Glutamatergic neuron (in vitro differentiated cells): ENCODE measurements around the gene PEX16. TPM values are rescaled to one million over a fixed set of nuclear protein-coding genes. Genes with fewer than 3 reads are reported as not detected.

Source experiments
- DNase-seq: peaks from one replicate; pipeline ENCODE4 v3.0.0; 2022
- H3K27ac Mint-ChIP-seq: one replicate; pipeline ENCODE4 v1.8.0; 2020; ENCODE audit warnings: mild to moderate bottlenecking, mixed read lengths, inconsistent platforms; ENCODE audit not compliant: unreplicated experiment
- H3K27me3 Mint-ChIP-seq: one replicate; pipeline ENCODE4 v1.8.0; 2020; ENCODE audit warnings: mild to moderate bottlenecking, moderate library complexity, mixed read lengths, inconsistent platforms; ENCODE audit not compliant: unreplicated experiment
- H3K36me3 Mint-ChIP-seq: one replicate; pipeline ENCODE4 v1.8.0; 2020; ENCODE audit warnings: mild to moderate bottlenecking, mixed read lengths, inconsistent platforms; ENCODE audit not compliant: unreplicated experiment
- H3K4me1 Mint-ChIP-seq: one replicate; pipeline ENCODE4 v1.8.0; 2020; ENCODE audit warnings: mild to moderate bottlenecking, low read depth, mixed read lengths, inconsistent platforms; ENCODE audit not compliant: unreplicated experiment
- H3K4me3 Mint-ChIP-seq: one replicate; pipeline ENCODE4 v1.8.0; 2020; ENCODE audit warnings: mild to moderate bottlenecking, mixed read lengths, inconsistent platforms; ENCODE audit not compliant: unreplicated experiment
- H3K9me3 Mint-ChIP-seq: one replicate; pipeline ENCODE4 v1.8.0; 2020; ENCODE audit warnings: mild to moderate bottlenecking, moderate library complexity, mixed read lengths, inconsistent platforms; ENCODE audit not compliant: unreplicated experiment
- total RNA-seq: library from RNA; stranded (reverse); fragmentation: NEBNext Ultra II Directional; extraction: Animal tissue kit (Norgen Biotek cat#: 25700); gene quantifications from one replicate; pipeline ENCODE4 v1.2.1, GENCODE V29; 2021; ENCODE audit not compliant: unreplicated experiment
- TF ChIP-seq, protein P1 (sequence below): fragments of 200-600 bp; sonication (generic); IDR thresholded peaks from one replicate; pipeline ENCODE4 v1.5.0; 2021; ENCODE audit not compliant: partially characterized antibody, unreplicated experiment

Gene PEX16
- total RNA-seq, 1 donor from 2014 or later = 51.8 TPM

DNA sequence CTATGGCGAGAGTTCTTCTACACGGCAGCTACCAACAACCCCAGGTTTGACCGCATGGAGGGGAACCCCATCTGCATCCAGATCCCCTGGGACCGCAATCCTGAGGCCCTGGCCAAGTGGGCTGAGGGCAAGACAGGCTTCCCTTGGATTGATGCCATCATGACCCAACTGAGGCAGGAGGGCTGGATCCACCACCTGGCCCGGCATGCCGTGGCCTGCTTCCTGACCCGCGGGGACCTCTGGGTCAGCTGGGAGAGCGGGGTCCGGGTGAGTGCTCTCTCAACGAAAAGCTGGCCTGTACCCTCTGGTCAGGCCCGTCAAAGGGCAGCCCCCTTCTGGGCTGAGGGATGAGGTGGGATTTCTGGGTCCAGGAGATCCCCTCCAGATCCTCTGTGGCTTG, 48.1 kb downstream of the PEX16 start:
- peaks cover 2% of the 10 kb centered on the region for H3K9me3 Mint-ChIP-seq

GRCh38 chr11:45864041-45864440, 53.6 kb downstream of the PEX16 start:
- Mint-ChIP-seq H3K36me3 (peaks cover 4% of the 10 kb centered on the region), H3K4me3 (no peak overlapping the region)

More for the DNA sequence above, 48.1 kb downstream of the PEX16 start:
- no peak for DNase-seq
- Mint-ChIP-seq H3K27ac (no peak overlapping the region), H3K36me3 (peaks cover 4% of the 10 kb centered on the region), H3K4me1 (peaks cover 9% of the 10 kb centered on the region), H3K4me3 (no peak overlapping the region), H3K27me3 (peaks cover 4% of the 10 kb centered on the region)
- TF ChIP-seq, protein P1, sequence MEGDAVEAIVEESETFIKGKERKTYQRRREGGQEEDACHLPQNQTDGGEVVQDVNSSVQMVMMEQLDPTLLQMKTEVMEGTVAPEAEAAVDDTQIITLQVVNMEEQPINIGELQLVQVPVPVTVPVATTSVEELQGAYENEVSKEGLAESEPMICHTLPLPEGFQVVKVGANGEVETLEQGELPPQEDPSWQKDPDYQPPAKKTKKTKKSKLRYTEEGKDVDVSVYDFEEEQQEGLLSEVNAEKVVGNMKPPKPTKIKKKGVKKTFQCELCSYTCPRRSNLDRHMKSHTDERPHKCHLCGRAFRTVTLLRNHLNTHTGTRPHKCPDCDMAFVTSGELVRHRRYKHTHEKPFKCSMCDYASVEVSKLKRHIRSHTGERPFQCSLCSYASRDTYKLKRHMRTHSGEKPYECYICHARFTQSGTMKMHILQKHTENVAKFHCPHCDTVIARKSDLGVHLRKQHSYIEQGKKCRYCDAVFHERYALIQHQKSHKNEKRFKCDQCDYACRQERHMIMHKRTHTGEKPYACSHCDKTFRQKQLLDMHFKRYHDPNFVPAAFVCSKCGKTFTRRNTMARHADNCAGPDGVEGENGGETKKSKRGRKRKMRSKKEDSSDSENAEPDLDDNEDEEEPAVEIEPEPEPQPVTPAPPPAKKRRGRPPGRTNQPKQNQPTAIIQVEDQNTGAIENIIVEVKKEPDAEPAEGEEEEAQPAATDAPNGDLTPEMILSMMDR = no peak

DNA sequence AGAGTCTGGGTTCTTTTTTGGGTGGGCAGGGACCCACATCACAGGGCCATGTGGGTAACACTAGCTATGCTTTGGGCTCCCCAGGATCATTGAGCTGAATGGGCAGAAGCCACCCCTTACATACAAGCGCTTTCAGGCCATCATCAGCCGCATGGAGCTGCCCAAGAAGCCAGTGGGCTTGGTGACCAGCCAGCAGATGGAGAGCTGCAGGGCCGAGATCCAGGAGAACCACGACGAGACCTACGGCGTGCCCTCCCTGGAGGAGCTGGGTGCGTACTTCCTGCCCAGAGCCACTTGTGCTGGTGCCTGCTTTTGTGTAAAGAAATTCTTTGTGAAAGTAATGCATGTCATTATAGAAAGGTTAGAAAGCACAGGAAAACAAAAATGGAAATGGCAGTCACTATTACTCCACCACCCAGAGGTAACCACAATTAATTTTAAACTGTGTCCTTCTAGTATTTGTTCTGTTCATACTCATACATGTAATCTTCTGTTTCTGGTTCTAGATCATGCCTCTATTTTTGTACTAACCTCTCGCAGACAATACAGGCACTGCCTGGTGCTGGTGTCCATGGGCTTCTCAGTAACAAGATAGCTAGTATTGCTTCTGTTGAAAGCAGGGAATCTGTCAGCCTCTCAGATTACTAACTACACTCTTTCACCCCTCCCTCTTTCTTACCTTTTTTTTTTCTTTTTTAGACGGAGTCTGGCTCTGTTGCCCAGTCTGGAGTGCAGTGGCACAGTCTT, 56.7 kb downstream of the PEX16 start:
- TF ChIP-seq, protein P1 = no peak
- no peak for DNase-seq
- Mint-ChIP-seq H3K27me3 (peaks cover 4% of the 10 kb centered on the region), H3K36me3 (peaks cover under 1% of the 10 kb centered on the region), H3K4me1 (peaks cover 3% of the 10 kb centered on the region), H3K4me3 (no peak overlapping the region), H3K27ac (no peak overlapping the region), H3K9me3 (no peaks in the 10 kb centered on the region)

More at GRCh38 chr11:45864041-45864440, 53.6 kb downstream of the PEX16 start:
- Mint-ChIP-seq H3K9me3 (no peaks in the 10 kb centered on the region), H3K27me3 (peaks cover 2% of the 10 kb centered on the region), H3K27ac (no peak overlapping the region), H3K4me1 (no peaks in the 10 kb centered on the region)
- TF ChIP-seq, protein P1 = no peak
- DNase-seq = no peak

DNA sequence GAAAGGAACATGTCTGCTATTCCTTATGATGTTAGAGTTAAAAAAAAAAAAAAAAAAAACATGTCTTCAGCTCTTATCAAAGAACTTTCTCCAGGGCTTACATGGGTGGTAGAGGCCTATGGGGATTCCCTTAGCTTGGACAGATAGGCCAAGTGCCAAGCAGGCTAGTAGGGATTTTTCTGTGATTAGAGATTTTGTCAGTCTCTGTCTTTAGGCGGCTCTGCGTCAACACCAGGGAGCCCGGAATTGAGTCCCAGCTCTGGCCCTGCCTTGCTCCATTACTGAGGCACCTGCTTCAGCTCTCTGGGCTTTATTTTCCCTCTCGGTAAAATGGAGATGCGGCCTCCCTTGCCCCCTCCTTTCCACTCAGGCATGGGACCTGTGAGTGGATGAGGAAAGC, 57.3 kb downstream of the PEX16 start:
- Mint-ChIP-seq H3K27ac (no peak overlapping the region), H3K27me3 (peaks cover 4% of the 10 kb centered on the region), H3K4me3 (no peak overlapping the region), H3K36me3 (no peaks in the 10 kb centered on the region), H3K4me1 (peaks cover 9% of the 10 kb centered on the region), H3K9me3 (no peaks in the 10 kb centered on the region)
- TF ChIP-seq, protein P1 = no peak
- no peak for DNase-seq

Other genes starting within 250 kb of the PEX16 start
- 20.9 TPM for gene SLC35C1, start 112.7 kb downstream of the PEX16 start, total RNA-seq
- gene CRY2, start 70.4 kb downstream of the PEX16 start, total RNA-seq = 44.0 TPM
- 299 TPM for gene MAPK8IP1, start 32.2 kb downstream of the PEX16 start, total RNA-seq
- gene FREY1, start 10.6 kb downstream of the PEX16 start, total RNA-seq = 0.78 TPM
- gene LARGE2, start 4.8 kb upstream of the PEX16 start, total RNA-seq = 3.0 TPM
- gene PHF21A, start 203.6 kb upstream of the PEX16 start, total RNA-seq = 71.1 TPM